NCI-H1930 (cell line): ENCODE results near the gene NFS1.

ENCODE experiments used
- DNase-seq, 2 experiments: peaks; one replicate each; lab custom pipeline; 2025; lab: John Stamatoyannopoulos, UW

The NFS1 gene

DNA sequence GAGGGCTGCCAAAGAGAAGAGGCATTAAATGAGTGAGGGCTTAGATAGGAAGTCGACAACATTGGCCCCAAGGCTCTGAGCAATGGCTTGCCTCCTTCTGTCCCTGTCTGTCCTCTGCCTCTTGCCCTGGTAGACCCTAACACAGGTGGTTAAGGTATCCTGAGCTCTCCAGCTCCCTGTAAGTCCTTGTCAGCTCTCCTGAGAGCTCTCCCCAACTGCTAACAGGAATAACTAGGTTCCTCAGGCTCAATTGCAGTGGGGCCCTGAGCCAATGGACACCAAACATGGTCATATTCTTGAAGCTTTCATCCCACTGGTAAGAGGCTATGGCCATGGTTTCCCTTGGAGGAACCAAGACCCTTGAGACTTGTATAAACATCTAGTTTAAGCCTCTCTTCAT lies 29.5 kb downstream of the NFS1 start:
- DNase-seq: no peak

DNA sequence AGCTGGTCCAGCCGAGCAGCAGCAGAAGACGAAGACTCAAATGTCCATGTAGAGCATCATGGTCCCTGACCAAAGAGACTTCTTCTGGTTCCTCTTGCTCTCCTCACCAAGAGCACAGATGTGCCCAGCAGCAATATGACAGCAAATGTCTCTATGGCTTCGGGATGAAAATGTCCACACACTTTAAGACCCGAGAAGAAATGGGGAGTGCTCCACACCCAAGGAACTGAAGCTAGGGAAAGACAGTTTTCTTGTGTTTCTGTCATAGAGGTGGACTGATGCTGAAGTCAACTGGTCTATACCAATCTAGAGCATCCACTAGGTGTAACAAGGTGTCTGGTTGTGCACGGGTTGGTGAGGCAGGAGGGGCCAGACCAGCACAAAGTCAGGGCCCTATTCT lies 29.9 kb downstream of the NFS1 start:
- DNase-seq: no peak

DNA sequence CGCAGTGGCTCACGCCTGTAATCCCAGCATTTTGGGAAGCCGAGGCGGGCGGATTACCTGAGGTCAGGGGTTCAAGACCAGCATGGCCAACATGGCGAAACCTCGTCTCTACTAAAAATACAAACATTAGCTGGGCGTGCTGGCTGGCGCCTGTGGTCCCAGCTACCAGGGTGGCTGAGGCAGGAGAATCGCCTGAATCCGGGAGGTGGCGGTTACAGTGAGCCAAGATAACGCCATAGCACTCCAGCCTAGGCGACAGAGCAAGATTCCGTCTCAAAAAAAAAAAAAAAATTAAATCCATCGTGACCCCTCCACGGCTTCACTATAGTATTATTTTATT lies 33.2 kb downstream of the NFS1 start:
- no peak for DNase-seq

DNA sequence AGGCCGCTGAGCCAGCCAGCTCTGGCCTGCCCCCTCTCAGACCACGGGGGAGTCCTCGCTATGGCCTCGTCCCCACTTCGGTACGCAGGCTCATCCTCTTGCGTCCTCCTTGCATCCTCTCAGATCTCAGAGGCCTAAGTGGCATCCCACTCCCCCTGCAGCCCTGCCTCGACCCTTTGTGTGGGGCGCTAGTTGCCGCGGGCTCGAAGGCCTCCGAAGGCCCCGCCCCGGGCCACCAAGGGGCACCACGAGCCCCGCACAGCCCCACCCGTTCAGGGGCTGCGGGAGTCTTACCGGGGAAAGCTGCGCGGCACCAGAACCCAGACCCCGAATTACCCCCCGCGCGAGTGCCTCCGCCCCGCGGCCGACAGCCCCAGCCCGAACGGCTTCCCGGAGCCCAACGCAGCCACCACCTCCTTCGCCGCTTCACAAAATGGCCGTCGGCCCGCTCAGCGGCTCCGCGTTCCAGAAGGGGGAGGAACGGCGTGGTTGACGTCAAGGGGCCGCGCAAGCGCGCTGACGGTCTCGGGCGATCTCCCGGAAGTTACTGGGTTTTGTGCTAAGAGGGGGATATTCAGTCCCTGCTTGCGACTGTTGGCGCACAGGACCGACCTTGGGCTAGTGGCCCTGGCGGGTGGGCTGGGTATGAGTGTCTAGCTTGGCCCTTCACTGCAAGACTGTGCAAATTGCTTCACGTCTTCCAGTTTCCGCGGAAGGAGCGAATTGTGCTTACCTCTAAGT lies 34.5 kb downstream of the NFS1 start, which contains the start of the genes CPNE1 and RBM12:
Gene CPNE1, minus strand, starts transcription at position 435 of the 741 bp plus-strand sequence. CDS start 31,977 bp downstream, outside the sequence.
Gene RBM12, minus strand, starts transcription at position 435 of the 741 bp plus-strand sequence. CDS start 9,578 bp downstream, outside the sequence.
- DNase-seq: peak; percentile 93 to 94

DNA sequence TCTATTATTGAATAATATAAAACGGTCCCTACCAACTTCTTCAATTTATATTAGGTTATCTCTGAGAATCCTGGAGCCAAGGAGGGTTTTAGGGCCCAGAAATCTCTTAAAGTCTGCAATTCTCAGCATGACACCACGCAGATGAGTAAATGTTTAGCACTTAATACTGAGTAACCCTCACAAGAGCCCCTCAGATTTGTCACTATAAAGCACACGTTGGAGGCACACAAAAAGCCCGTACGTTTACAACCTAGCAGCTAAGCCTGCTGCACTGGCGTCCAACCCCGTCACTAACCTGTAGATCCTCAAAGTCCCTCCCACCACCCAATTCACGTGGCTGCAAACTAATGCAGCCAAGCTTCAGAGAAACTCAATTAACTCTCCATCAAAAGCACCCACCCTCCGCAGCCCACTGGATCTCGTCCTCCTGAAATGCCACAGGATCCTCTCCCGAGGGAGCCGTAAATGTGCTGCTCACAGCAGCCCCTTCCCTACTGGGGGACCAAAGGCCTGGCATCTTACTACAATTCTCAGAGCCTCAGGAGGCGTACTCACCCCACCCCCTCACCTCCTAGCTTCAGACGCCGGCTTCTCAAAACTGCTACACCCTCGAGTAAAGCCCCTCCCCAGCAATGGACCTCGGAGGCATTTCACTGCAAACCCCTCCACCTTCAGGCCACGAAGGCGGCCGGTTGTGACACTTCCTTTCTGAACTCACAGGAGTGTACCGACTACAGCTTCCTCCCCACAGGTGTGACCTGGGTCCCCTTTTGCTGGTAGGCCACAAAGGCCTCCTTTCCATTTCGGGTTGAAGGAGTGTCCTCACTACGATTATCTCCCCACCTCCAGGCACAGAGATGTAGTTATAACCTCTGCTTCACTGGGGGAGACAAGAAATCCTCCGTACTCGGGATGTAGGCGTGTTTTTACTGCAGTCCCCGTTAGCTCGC lies 35.4 kb downstream of the NFS1 start:
- DNase-seq: peak; percentile 34 to 52

DNA sequence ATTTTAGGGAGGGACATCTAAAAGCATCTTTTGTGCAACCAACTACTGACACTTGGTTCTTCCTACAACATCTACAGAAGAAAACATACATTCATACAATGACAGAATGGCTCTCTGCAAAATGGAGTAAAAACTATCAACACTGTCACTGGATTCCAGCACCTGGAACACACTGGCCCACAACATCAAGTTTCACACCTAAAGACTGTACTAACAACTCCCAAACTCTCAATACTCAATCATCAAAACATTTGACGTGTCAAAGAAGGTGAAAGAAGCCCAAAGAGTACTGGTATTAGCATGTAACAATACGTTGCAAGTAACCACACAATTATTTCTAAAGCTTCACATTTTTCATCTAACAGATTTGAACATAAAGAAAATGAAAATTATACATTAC lies 36.6 kb downstream of the NFS1 start:
- no peak for DNase-seq

DNA sequence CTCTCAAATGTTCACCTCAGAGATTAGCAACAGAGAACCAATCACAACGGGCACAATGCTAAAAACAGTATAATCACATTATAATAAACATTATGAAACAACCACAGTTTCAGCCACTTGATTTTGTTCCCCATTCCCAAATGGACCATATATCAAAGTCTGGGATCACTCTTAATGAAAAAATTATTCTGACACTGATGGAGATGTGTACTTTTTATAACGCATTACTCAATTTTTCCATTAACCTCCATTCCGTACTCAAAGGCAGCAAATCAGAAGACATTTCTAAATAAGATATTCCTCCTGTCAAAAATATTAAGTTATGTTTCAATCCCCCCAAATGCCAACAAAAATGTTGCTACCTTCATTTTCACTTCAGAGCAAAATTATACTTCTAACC lies 37.2 kb downstream of the NFS1 start:
- DNase-seq: no peak

DNA sequence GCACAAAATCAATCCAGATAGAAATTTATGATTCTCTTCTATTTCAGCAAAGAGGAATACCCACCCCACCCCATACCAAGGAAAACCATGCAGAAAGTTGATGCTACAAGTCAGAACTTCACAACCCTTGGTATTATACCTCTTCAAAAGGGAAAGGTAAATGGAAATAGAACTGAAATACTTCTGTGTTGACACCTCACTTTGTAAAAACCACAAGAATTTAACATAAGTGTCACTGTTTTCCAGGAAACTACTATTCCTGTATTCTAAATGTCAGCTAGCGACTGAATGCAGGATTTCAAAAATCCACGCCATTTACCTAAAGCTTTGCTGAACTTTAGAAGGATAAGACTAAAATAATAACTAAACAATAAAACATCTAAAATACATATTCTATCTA lies 38.1 kb downstream of the NFS1 start:
- DNase-seq: no peak

DNA sequence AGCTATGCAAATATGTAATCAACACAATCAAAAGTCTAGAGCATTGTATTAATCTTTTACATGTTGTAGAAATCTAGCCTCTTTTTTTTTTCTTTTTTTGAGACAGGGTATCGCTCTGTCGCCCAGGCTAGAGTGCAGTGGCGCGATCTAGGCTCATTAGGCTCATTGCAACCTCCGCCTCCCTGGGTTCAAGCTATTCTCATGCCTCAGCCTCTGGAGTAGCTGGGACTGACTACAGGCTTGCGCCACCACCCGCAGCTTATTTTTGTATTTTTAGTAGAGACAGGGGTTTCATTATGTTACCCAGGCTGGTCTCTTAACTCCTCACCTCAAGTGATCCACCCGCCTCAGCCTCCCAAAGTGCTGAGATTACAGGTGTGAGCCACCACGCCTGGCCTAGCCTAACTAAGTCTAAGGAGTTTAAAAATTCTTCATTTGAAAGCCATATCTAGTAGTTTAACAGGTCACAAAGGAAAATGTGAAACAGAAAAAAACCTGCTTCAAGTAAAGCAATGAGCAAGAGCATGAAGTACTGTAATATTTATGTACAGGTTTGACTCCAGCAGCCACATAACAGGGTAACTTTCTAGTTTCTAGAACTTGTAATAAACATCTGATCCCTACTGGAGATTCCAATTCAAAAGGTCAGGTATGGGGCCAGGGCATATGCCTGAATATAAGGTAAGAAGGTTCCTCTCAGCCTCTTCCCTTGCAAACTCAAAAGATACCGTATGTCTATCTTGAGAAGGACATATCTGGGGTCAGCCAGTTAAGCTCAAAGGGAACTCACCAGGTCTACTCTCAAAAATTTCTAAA lies 38.8 kb downstream of the NFS1 start:
- no peak for DNase-seq

DNA sequence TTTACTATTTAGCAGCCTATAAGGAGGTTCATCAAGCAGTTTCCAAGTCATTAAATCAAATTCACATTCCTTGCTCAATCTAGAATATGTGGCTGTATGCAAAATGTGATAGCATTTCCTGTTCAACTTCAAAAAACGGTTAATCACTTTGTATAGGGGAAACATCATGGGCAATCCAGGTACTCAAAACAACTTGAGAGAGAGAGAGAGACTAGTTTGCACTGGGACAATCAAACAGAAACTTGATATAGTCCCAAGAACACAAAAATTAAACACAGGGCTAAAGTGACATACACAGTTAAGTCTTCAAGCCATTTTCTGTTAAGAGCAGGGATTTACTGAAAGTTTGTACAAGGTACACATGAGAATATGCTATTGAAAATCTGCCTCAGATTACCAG lies 41.9 kb downstream of the NFS1 start:
- DNase-seq: no peak

DNA sequence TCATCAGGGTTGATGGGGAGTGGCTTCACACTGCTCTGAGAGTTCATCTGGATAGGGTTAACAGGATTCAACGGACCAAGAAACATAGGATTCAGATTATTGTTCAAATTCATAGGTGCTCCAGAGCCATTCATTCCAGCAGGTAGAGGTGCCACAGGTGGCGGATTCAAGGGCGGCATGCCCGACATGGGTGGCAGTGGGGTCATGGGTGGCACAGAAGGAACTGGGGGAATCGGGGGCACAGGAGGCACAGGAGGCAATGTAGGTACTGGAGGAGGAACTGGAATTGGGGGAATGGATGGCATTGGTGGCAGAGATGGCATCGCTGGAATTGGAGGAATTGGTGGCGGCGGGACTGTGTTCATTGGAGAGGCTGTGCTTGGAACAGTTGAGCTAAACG lies 44.7 kb downstream of the NFS1 start:
- DNase-seq: no peak

DNA sequence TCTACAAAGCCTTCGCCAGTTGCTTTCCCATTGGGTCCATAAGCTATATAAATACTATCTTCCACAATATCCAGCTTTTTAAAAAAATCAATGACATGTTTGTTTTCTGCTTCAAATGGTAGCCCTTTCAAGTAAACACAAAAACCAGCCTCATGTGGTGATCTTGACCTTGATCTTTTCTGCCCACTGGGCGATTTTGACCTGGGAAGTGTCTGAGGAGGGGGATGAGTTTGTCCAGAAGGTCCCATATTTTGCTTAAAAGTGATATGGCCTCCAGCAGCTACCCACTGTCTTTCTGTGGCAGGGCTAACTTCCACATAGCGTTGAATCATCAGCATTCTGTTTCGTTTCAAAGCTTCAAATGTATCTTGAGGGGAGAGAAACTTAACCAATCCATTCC lies 45.3 kb downstream of the NFS1 start:
- DNase-seq: no peak

DNA sequence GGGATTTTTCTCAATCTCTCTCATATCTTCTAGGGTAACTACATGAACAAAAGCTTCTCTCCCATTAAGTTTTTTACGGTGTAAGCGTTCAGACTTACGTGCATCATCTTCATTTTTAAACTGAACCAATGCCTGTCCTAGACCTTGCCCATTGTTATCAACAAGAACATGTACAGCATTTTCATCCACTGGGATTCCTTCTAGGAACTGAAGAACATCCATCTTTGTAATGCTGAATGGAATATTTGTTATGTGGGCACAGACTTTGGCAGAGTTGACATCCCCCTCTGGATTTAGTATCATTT lies 45.8 kb downstream of the NFS1 start:
- no peak for DNase-seq

DNA sequence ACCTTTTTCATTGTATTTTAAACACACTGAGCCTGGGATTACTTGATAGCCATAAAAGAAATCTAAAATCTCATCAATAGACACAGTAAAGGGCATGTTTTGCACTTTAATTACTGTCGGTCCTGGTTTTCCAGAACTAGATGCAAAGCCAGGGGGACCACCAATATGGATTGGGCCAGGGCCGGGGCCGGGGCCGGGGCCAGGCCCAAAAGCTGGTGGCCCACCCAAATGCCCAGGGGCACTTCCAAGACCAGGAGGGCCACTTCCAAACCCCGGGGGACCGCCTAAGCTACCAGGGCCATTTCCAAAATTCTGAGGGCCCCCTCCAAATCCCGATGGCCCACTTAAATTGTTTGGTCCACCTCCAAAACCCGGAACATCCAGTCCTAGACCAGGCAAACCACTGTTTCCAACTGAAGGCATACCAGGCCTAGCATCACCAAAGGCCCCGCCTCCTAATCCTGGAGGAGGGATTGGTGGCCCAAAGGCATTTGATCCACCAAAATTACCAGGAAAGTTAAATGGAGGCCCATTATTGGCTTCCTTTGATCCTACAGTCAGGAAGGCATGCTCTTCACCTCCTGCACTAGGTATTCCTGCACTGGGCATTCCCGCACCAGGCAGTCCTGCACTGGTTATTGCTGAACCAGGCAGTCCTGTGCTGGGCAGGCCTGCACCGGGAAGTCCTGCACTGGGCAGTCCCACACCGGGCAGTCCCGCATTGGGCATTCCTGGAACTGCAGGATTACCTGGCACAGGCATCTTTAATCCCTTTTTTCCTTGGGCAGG lies 46.3 kb downstream of the NFS1 start:
- no peak for DNase-seq

DNA sequence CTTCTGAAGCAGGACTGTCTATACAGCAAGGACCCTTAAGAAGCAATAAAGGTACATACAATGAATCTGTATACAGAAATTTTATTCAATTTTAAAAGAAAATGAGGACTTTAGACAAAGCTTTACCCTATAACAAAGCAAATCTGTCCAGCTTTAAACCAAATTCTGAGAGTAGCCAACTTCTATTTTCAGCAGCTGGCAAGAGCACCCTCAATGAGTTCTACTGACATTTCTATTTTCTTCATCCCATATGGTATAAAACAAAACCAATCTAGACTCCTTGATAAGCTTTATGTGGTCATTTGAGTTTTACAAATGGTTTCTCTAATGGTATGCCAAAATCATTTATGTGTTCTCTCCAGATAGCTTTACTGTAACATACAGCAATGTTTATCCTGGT lies 47.2 kb downstream of the NFS1 start:
- DNase-seq: no peak

DNA sequence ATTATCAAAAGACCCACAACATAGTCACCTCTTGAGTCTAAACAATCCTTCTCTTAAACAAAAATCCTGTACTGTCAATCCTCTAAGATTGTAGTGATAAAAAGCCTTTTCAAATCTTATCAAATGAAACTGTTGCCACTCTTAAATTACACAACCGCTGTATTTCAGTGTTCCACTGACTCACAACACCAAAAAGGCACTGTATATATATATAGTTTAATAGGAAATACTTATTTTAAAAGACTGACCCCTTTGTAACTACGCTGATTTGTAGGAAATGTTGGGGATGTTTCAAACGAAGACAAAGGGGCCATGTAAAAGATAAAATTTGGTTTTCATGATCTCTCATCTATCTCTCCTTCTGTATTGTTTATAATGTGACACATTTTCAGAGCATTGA lies 48.5 kb downstream of the NFS1 start:
- DNase-seq: no peak

DNA sequence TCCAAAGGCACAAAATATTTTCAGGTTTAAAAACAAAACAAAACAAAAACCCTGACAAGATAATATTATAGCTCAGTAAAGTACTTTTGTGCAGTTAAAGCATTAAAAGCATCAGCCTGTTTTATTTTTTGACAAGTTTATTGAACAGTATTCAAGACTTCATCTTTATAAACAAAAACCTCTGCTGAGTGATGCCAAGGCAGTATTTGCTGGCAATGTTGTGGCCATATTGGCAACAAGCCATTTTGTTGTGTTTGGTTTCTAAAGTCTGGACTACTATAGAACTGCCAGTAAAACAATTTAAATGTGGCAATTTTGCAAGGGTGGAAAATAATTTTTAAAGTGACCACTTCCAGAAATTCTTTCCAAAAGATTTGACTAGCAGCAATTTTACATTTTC lies 50.3 kb downstream of the NFS1 start:
- DNase-seq: no peak

DNA sequence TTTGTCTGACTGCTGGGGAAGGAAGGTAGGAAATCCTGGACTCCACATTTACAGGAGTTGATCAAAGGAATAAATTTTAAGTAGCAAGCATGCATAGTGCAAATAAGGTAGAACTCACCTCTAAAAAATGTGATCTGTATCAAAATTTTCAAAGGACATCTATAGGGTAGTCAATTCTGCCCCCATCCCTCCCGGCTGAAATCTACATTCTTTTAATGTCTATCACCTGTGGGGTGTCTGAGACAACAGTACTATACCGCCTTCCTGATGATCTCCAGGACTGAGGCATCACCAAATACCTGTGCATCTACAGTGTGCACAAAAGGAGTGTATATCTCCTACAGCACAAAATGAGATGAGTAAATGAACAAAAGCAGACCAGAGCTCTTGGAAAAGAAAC lies 54.3 kb downstream of the NFS1 start:
- no peak for DNase-seq

DNA sequence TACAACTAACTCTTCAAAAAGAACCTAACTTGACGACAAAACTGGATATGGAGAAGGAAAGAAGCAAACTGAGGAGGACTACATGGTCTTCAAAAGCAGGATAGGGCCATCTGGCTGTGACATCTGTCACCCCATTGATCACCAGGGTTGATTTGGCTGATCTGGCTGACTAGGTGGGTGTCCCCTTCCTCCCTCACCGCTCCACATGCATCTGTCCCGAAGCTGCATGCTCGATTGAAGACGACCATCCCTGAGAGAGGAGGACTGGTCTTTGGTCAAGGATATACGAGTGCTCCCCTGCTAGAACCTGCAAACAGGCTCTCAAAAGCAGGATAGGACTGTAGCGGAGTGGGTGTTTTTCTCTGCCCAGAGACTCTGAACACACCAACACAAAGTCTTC lies 56.1 kb downstream of the NFS1 start:
- no peak for DNase-seq

DNA sequence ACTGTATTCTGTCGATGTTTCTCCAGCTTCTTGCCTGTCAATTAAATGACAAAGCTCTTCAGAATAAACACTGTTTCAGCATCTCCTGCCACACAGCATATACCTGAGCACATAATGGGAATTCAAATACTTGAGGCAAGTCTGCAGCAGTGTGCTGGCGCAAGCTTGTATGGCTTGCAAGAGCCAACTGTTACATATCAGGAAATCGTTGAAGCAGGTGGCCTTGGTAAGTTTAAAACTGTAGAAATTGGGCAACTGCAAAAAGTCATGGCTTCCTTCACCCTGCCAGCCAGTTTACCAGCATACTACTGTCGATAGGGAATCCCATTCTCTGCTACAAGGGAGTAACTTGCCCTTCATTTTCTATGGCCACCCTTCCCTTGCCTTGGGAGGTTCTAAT lies 57.4 kb downstream of the NFS1 start:
- no peak for DNase-seq

DNA sequence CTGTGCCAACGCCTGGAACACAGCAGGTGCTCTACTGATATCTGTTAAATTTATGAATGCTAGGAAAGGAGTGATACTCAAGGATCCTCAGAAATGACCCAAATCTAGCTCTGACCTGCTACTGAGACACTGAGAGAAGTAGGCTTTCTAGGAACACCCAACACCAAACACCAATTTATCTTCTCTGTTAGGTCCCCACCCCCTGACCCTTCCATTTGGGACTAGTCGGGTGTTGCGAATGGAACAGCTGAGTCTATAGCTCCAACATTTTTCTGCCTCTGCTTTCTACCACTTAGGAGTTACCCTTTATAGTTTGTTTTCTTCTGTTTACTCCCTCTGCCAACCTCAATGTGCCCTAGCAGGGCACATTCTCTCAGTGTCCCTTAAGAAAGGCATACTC lies 58.4 kb downstream of the NFS1 start:
- DNase-seq: no peak

DNA sequence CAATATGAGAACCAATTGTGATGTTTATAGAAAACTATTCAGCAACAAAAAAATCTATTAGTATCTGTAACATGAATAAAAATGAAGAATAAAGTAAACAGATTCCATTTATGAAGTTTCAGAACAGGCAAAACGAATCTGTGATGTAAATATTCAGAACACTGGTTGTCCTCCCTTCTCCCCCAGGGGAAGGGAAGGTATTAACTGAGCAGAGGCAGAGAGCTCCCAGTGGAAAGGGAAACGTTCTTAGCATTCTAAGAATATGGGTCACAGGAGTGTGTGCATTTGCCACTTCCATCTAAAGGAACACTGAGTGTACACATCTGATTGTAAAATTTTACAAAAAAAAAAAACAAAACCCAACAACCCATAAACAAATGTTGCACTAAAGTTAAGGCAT lies 60.4 kb downstream of the NFS1 start:
- DNase-seq: no peak
